Activated CD8-positive, alpha-beta T cell treated with anti-CD3 and anti-CD28 coated beads, Interleukin-2, amount 10 ng/mL, durations not matched to agents 7 days and 5 days (primary cell): ENCODE measurements around the gene VENTX. TPM values are rescaled to one million over a fixed set of nuclear protein-coding genes. Genes with fewer than 3 reads are reported as not detected.
A peak's percentile ranks its signal among the peaks of the same experiment; 100 is the strongest.
"Not testable (repeated sequence)": the region's sequence is repeated elsewhere in the genome, so short reads cannot be mapped to it uniquely, and the experiment has no call there.

Experiments used
- ATAC-seq: fragments of 150-1000 bp; cut with Tn5 transposase; one replicate; pipeline ENCODE4 v1.10.0; 2021; ENCODE audit warnings: moderate library complexity
- CTCF ChIA-PET: fragments of 350-600 bp; sonication (Branson Sonifier 250); formaldehyde crosslinking; loops from one replicate; lab custom pipeline; 2021; ENCODE audit warnings: antibody characterized with exemption; lab: Charles Lee
- POLR2A ChIA-PET: fragments of 350-600 bp; sonication (Branson Sonifier 250); formaldehyde crosslinking; loops from one replicate; lab custom pipeline; 2021; ENCODE audit warnings: antibody characterized with exemption; lab: Charles Lee
- DNase-seq: peaks from one replicate; pipeline ENCODE4 v3.0.0-alpha.2; 2020
- H3K27ac Mint-ChIP-seq: one replicate; pipeline ENCODE4 v1.8.0; 2021; ENCODE audit warnings: mild to moderate bottlenecking, mixed read lengths
- H3K27me3 Mint-ChIP-seq: one replicate; pipeline ENCODE4 v1.8.0; 2021; ENCODE audit warnings: low read depth, mixed read lengths
- H3K36me3 Mint-ChIP-seq: one replicate; pipeline ENCODE4 v1.8.0; 2021; ENCODE audit warnings: low read depth, mixed read lengths
- H3K4me1 Mint-ChIP-seq: one replicate; pipeline ENCODE4 v1.8.0; 2021; ENCODE audit warnings: low read depth, mixed read lengths
- H3K4me3 Mint-ChIP-seq: one replicate; pipeline ENCODE4 v1.8.0; 2021; ENCODE audit warnings: mild to moderate bottlenecking, mixed read lengths
- H3K9me3 Mint-ChIP-seq: one replicate; pipeline ENCODE4 v1.8.0; 2022; ENCODE audit warnings: mixed read lengths; ENCODE audit not compliant: insufficient read depth
- total RNA-seq, 2 experiments: library from RNA; stranded (reverse); gene quantifications; one replicate each; pipeline ENCODE4 v1.2.3, GENCODE V29; 2021

VENTX gene
- total RNA-seq, 2 experiments from 2014 or later, result not detected

DNA sequence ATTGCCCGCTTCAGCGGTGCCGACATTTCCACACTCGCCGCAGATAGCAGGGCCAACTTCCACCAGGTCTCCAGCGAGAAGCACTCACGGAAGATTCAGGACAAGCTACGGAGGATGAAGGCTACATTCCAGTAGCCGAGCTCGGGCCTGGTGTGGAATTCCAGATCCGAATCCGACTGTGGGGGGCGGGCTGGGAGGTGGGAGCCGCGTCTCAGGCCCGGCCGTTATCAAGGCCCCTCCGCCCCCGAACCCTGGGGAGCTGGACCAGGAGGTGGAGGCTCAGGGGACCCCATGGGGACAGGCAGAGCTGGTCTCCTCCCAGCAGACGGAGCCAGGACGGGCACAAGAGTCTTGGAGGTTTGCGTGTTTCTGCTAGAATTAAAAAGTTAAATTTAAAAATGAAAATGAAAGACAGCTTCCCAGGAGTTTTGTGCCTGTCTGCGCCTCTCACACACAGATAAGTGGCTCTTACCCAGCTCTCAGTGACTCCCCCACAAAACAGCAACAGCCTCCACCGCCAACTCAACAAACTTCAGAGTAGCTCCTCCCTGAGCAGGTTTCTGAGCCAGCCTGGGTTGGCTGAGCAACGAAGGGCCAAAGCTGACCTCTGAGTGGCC lies 12.8 kb upstream of the VENTX start:
- peaks cover 22% of the 10 kb centered on the region for H3K27me3 Mint-ChIP-seq
- POLR2A ChIA-PET, result no interaction called here

DNA sequence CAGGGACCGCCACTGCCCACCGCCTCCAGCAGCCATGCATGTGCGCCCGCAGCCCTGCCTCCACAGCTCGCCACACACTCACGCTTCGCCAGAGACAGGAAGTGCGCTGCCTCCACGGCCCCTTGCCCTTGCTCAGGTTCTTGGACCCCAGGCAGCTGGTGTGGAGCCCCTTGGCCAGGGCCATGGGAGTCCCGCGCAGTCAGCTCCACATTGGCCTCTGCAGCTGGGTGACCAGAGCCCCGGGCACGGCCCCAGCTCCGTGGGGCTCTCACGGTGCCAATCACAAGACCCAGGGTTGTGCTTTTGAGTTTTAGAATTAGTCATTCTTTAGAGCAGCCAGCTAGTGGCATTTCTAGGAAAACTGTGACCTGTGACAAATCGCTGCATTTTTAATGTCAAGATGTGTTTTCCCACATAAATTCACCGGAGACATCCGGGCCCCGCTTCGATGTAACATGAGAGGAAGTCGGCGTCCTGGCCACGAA lies 11.9 kb upstream of the VENTX start:
- H3K27ac Mint-ChIP-seq, result peak overlapping the region; percentile 85
- H3K4me1 Mint-ChIP-seq, result peaks cover 30% of the 10 kb centered on the region
- H3K9me3 Mint-ChIP-seq, result no peaks in the 10 kb centered on the region
- ChIA-PET CTCF (no interaction called here), POLR2A (no interaction called here)
- H3K4me3 Mint-ChIP-seq, result peak overlapping the region; percentile 60
- ATAC-seq (peak; percentile 43), DNase-seq (peak; percentile 48)
- H3K27me3 Mint-ChIP-seq, result peaks cover 24% of the 10 kb centered on the region
- peaks cover 2% of the 10 kb centered on the region for H3K36me3 Mint-ChIP-seq

More for the DNA sequence above, 12.8 kb upstream of the VENTX start:
- H3K9me3 Mint-ChIP-seq, result no peaks in the 10 kb centered on the region
- DNase-seq, result no peak
- H3K27ac Mint-ChIP-seq, result peak overlapping the region; percentile 85
- CTCF ChIA-PET, result interaction anchor here (1.0 to 1.5 kb wide), 2 partner anchors 33 to 81 kb away, joined by 3 to 4 read pairs; no protein-coding TSS in a partner anchor
- H3K36me3 Mint-ChIP-seq, result peaks cover 2% of the 10 kb centered on the region
- H3K4me3 Mint-ChIP-seq, result peak overlapping the region; percentile 60
- ATAC-seq, result no peak
- H3K4me1 Mint-ChIP-seq, result peaks cover 30% of the 10 kb centered on the region

DNA sequence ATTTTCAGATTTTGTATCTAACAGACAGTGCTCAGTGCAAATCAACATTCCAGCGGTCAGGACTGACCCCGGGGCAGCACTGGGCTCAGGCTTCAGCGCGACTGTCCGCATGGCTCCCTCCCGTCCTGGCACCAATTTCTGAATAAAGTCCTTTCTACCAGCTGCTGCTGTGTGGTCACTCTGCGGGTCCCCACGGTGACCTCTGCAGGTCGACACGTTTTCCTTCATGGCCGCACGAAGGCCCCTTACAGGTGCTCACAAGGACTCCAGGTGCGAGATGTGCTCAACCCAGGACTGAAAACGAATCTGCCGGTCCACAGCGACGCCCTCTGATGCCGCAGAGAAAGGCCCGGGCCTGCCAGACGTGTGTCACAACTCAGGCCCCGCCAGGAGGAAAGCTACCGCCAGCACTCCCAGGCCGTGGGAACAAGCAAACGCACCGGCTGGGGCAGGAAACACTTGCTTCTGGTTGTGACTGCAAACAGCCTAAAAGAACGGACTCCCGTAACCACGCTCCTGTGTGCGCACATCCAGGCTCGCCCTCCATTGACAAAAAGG lies 11.3 kb upstream of the VENTX start:
- Mint-ChIP-seq H3K27ac (peak overlapping the region; percentile 85), H3K9me3 (no peaks in the 10 kb centered on the region), H3K36me3 (peaks cover 2% of the 10 kb centered on the region), H3K4me3 (peak overlapping the region; percentile 60), H3K27me3 (peaks cover 22% of the 10 kb centered on the region), H3K4me1 (peaks cover 30% of the 10 kb centered on the region)
- CTCF ChIA-PET, result no interaction called here
- DNase-seq, result no peak
- POLR2A ChIA-PET, result no interaction called here
- ATAC-seq, result no peak

DNA sequence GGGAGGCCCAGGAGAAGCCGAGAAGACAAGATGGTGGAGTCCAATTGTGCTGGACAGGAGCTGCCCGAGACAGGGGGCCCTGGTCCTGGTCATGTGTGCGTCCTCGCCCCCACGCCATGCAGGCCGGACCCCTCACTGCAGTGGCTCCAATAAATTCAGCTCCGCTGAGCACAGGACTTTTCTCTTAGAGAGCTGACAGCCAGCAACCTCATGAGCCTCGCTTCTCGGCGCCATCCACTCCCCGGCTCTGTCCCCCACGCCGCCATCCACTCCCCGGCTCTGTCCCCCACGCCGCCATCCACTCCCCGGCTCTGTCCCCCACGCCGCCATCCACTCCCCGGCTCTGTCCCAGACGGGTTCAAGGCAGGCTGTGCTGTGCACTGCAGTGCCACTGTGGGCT lies 10.4 kb upstream of the VENTX start:
- Mint-ChIP-seq H3K4me3 (no peak overlapping the region), H3K36me3 (peaks cover 2% of the 10 kb centered on the region), H3K9me3 (no peaks in the 10 kb centered on the region), H3K4me1 (peaks cover 30% of the 10 kb centered on the region), H3K27ac (no peak overlapping the region), H3K27me3 (peaks cover 29% of the 10 kb centered on the region)
- CTCF ChIA-PET, result interaction anchor here (1.0 kb wide), 1 partner anchor 80 kb away, joined by 3 read pairs; no protein-coding TSS in a partner anchor
- POLR2A ChIA-PET, result no interaction called here
- no peak for DNase-seq
- no peak for ATAC-seq

DNA sequence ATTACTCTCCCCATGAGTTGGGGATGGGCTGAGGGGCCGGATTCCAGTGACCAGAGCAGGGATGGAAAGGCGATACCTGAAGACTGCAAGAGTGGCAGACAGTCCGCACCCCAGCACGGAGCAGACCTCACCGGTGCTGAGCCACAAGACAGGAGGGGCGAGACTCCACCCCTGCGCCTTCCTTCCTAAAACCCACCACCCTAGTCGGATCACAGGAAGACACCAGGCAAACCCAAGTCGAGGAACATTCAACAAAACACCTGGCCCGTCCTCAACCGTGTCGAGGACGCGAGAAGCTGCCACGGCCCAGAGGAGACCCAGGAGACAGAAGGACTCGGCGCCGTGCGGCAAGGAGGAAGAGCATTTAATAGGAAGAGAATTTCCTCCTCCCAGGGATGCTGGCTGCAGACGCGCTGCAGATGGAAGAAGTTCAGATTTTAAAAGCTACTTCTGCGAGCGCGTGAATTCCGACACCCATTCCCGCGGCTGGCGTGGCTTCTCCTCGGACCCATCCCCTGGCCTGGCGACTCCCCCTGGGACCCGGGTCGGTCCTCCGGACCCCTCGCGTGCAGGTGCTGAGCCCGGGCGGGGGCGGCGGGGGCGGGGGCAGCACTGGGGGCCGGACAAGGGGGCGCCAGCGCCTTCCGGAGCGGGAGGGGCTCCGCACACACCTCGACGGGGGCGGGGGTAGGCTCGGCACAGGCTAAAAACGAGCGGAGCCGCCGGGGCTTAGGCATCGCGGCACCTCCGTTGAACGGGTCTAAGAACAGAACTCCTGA lies 8.2 kb upstream of the VENTX start:
- ChIA-PET CTCF (no interaction called here), POLR2A (no interaction called here)
- no peak overlapping the region for H3K27ac Mint-ChIP-seq
- peaks cover 44% of the 10 kb centered on the region for H3K27me3 Mint-ChIP-seq
- DNase-seq (no peak), ATAC-seq (no peak)
- H3K36me3 Mint-ChIP-seq, result peaks cover 2% of the 10 kb centered on the region
- peaks cover 30% of the 10 kb centered on the region for H3K4me1 Mint-ChIP-seq
- H3K9me3 Mint-ChIP-seq, result no peaks in the 10 kb centered on the region
- H3K4me3 Mint-ChIP-seq, result peak overlapping the region; percentile 28

DNA sequence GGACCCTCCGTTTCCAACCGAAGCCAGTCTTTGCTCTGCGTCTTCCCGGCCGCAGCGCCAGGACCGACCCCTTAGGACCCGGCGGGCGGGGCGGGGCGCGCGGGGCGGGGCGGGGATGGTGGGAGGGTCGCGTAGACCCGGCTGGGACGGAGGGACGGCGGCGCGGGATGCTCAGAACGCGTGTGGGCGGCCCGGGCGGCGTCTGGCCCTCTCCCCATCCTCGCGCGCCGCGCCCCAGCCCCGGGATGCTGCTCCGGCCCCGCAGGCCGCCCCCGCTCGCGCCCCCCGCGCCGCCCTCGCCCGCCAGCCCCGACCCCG lies 7.7 kb upstream of the VENTX start, which contains the start of gene UTF1:
Gene UTF1, plus strand, starts transcription at position 174 of the 318 bp plus-strand sequence. Its CDS starts 72 bp downstream, at position 246.
- Mint-ChIP-seq H3K4me1 (peaks cover 32% of the 10 kb centered on the region), H3K27me3 (peaks cover 47% of the 10 kb centered on the region), H3K27ac (no peak within 1 kb of the TSS), H3K9me3 (no peaks in the 10 kb centered on the region), H3K36me3 (peaks cover 2% of the 10 kb centered on the region), H3K4me3 (peak within 1 kb of the TSS; percentile 28)
- ChIA-PET CTCF (no interaction called here), POLR2A (no interaction called here)
- DNase-seq (no peak), ATAC-seq (no peak)

DNA sequence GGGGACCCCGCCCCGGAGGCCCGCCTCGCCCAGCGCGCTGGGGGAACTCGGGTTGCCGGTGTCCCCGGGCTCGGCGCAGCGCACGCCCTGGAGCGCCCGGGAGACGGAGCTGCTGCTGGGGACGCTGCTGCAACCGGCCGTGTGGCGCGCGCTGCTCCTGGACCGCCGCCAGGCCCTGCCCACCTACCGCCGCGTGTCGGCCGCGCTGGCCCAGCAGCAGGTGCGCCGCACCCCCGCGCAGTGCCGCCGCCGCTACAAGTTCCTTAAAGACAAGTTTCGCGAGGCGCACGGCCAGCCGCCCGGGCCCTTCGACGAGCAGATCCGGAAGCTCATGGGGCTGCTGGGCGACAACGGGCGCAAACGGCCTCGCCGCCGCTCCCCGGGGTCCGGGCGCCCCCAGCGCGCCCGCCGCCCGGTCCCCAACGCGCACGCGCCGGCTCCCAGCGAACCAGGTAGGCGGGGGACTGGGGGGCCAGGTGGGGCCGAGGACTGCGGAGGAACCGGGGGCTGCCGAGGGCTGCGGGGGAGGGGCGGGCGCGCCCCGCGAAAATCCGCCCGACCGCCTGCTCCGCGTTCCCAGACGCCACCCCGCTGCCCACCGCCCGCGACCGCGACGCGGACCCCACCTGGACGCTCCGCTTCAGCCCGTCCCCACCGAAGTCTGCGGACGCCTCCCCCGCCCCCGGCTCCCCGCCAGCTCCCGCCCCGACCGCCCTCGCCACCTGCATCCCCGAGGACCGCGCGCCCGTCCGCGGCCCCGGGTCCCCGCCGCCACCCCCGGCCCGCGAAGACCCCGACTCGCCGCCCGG lies 7.1 kb upstream of the VENTX start:
- H3K36me3 Mint-ChIP-seq, result peaks cover 2% of the 10 kb centered on the region
- ATAC-seq (peak; percentile 13), DNase-seq (no peak)
- ChIA-PET POLR2A (no interaction called here), CTCF (no interaction called here)
- peaks cover 28% of the 10 kb centered on the region for H3K4me1 Mint-ChIP-seq
- no peak overlapping the region for H3K27ac Mint-ChIP-seq
- H3K27me3 Mint-ChIP-seq, result peaks cover 48% of the 10 kb centered on the region
- no peaks in the 10 kb centered on the region for H3K9me3 Mint-ChIP-seq
- H3K4me3 Mint-ChIP-seq, result no peak overlapping the region

DNA sequence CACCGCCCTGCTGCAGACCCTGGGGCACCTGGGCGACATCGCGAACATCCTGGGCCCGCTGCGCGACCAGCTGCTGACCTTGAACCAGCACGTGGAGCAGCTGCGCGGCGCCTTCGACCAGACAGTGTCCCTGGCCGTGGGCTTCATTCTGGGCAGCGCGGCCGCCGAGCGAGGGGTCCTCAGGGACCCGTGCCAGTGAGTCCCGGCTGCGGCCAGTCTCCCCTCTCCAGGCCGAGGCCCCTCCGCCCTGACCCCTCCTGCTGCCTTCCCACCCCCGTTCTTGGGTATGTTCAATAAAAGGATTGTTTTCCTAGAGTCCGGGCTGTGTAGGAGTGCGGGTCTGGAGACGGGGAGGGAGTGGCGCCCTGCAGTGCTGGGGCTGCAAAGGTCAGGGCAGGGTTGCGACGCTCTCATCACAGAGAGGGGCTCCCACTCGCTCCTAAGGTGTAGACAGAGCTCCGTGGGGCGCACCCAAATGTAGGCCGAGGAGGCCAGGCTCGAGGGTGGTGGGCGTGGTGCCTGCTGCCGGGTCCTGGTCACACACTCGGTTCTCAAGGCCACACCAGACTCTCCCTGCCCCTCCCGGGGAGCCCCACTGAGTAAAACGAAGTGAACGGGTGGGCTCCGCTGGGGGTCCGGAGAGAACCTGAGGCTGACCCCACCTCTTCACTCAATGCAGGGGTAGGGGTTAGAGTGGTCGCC lies 6.3 kb upstream of the VENTX start:
- DNase-seq (no peak), ATAC-seq (no peak)
- Mint-ChIP-seq H3K27ac (no peak overlapping the region), H3K4me1 (peaks cover 23% of the 10 kb centered on the region), H3K4me3 (no peak overlapping the region), H3K27me3 (peaks cover 51% of the 10 kb centered on the region), H3K9me3 (no peaks in the 10 kb centered on the region), H3K36me3 (peaks cover 2% of the 10 kb centered on the region)
- ChIA-PET CTCF (no interaction called here), POLR2A (no interaction called here)

DNA sequence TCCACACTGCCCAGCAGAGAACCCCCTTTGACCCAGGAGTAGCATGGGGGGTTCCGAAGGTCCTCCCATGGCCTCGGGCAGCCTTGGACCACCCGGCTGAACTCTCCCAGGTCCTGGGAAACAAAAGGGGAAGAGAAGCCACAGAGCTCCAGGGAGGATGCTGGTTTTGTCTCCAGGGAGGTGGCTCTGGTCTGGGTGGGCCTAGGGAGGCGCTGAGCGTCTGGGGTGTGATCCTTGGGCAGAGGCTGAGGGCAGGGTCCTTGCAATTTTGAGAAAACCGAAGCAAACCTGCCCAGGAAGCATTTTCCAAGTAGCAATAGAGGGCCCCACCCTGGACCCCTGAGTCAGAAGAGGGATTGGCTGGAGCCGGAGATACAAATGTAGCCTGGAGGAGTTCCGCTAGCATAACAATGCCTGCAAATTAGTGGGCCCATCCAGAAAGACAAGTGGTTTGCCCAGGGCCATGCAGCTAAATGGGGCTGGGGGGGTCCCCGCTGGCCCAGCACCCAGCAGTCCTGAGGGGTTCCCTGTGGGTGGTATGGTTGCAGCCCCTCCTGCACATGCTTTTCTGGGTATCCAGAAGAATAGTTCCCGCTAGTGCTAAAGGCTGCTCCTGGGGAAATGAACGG lies 5.6 kb upstream of the VENTX start:
- no peak for DNase-seq
- ATAC-seq, result no peak
- Mint-ChIP-seq H3K4me1 (peaks cover 16% of the 10 kb centered on the region), H3K4me3 (no peak overlapping the region), H3K27me3 (peaks cover 51% of the 10 kb centered on the region), H3K36me3 (peaks cover 2% of the 10 kb centered on the region), H3K9me3 (no peaks in the 10 kb centered on the region), H3K27ac (no peak overlapping the region)
- ChIA-PET POLR2A (no interaction called here), CTCF (no interaction called here)

DNA sequence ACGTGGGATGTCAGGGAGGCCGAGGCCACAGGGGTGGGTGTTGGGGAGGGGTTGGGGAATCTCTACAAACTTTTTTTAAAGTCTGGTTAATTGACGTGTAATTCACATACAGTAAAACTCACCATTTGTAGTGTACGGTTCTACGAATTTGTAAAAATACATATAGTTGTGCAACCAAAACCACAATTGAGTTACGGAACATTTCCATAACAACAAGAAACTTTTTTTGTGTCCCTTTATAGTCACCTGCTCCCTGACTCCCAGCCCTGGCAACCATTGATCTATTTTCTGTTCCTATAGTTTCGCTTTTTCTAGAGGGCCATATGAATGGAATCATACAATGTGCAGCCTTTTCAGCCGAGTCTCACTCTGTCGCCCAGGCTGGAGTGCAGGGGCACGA lies 2.9 kb upstream of the VENTX start:
- DNase-seq, H3K27ac Mint-ChIP-seq, ATAC-seq, H3K4me1 Mint-ChIP-seq, H3K9me3 Mint-ChIP-seq, H3K4me3 Mint-ChIP-seq, H3K36me3 Mint-ChIP-seq, CTCF ChIA-PET, POLR2A ChIA-PET: not testable (repeated sequence)
- peaks cover 50% of the 10 kb centered on the region for H3K27me3 Mint-ChIP-seq
